Smooth muscle cell (in vitro differentiated cells): ENCODE data around the gene VCL. TPM values are rescaled to one million over a fixed set of nuclear protein-coding genes. Genes with fewer than 3 reads are reported as not detected.

Experiments used
- DNase-seq: peaks from one replicate; lab custom pipeline; 2025; ENCODE audit not compliant: unreplicated experiment; lab: John Stamatoyannopoulos, UW
- H2AFZ ChIP-seq: fragments of 200-600 bp; sonication (generic); 2 replicates; pipeline ENCODE4 v1.6.0; 2016; ENCODE audit warnings: antibody characterized with exemption, low read depth, mild to moderate bottlenecking
- H3F3A ChIP-seq: fragments of 200-600 bp; sonication (generic); 2 replicates; pipeline ENCODE4 v1.6.0; 2017; ENCODE audit warnings: antibody characterized with exemption, low read depth
- H3K27ac ChIP-seq: fragments of 200-600 bp; sonication (generic); 2 replicates; pipeline ENCODE4 v1.5.1; 2016; ENCODE audit warnings: low read depth, mild to moderate bottlenecking
- H3K27me3 ChIP-seq: fragments of 200-600 bp; sonication (generic); 2 replicates; pipeline ENCODE4 v1.6.1; 2016; ENCODE audit warnings: low read depth, mild to moderate bottlenecking
- H3K36me3 ChIP-seq: fragments of 200-600 bp; sonication (generic); 2 replicates; pipeline ENCODE4 v1.5.1; 2016; ENCODE audit warnings: low read depth
- H3K4me1 ChIP-seq: fragments of 200-600 bp; sonication (generic); 2 replicates; pipeline ENCODE4 v1.5.1; 2016; ENCODE audit warnings: low read depth
- H3K4me2 ChIP-seq: fragments of 200-600 bp; sonication (generic); 2 replicates; pipeline ENCODE4 v1.6.0; 2016; ENCODE audit warnings: mild to moderate bottlenecking
- H3K4me3 ChIP-seq: fragments of 200-600 bp; sonication (generic); 2 replicates; pipeline ENCODE4 v1.5.1; 2016; ENCODE audit warnings: mild to moderate bottlenecking
- H3K79me2 ChIP-seq: fragments of 200-600 bp; sonication (generic); 2 replicates; pipeline ENCODE4 v1.6.0; 2016; ENCODE audit warnings: low read depth, mild to moderate bottlenecking
- H3K9ac ChIP-seq: fragments of 200-600 bp; sonication (generic); 2 replicates; pipeline ENCODE4 v1.6.0; 2016; ENCODE audit warnings: low read depth
- H3K9me3 ChIP-seq: fragments of 200-600 bp; sonication (generic); replicated peaks from 2 replicates; pipeline ENCODE4 v1.5.1; 2016; ENCODE audit warnings: low read depth
- H4K20me1 ChIP-seq: fragments of 200-600 bp; sonication (generic); 2 replicates; pipeline ENCODE4 v1.6.0; 2016; ENCODE audit warnings: low read depth
- CTCF ChIP-seq: fragments of 200-600 bp; sonication (generic); IDR thresholded peaks from 2 replicates; pipeline ENCODE4 v1.5.1; 2017; ENCODE audit warnings: borderline replicate concordance, mild to moderate bottlenecking, antibody characterized with exemption; ENCODE audit not compliant: insufficient read depth, poor library complexity, severe bottlenecking
- WGBS: methylation state at CpG from one replicate; pipeline ENCODE4 v1.1.7; 2016; ENCODE audit warnings: low lambda C conversion rate; 5-methylcytosine and 5-hydroxymethylcytosine counted together
- polyA plus RNA-seq: library from polyadenylated mRNA; unstranded; fragments of >200 nt; fragmentation: Nextera tagmentation; extraction: Ambion mirVana; gene quantifications from 2 replicates; pipeline ENCODE4 v1.2.1, GENCODE V29; 2016
- total RNA-seq: library from RNA; depleted of rRNA; stranded (reverse); fragments of >200 nt; gene quantifications from 2 replicates; pipeline ENCODE4 v1.2.3, GENCODE V29; 2014

VCL gene
- total and polyA plus RNA-seq, 2 experiments from 2014 or later, result 128 to 187 TPM

GRCh38 chr10:73975388-73975787 lies 22.5 kb upstream of the VCL start:
- no peaks in the 10 kb centered on the region for H3K4me1 ChIP-seq
- H3F3A ChIP-seq, result no peaks in the 10 kb centered on the region
- H3K36me3 ChIP-seq, result no peaks in the 10 kb centered on the region
- DNase-seq, result no peak
- H2AFZ ChIP-seq, result no peak overlapping the region
- H4K20me1 ChIP-seq, result no peaks in the 10 kb centered on the region
- H3K27me3 ChIP-seq, result no peaks in the 10 kb centered on the region
- TF ChIP-seq CTCF, result no peak
- WGBS, result 95% methylated on average over 4 of the region's 4 CpGs
- no peak overlapping the region for H3K4me2 ChIP-seq
- H3K9me3 ChIP-seq, result no peaks in the 10 kb centered on the region
- H3K9ac ChIP-seq, result no peak overlapping the region
- H3K79me2 ChIP-seq, result no peaks in the 10 kb centered on the region
- no peak overlapping the region for H3K27ac ChIP-seq
- H3K4me3 ChIP-seq, result no peak overlapping the region

- Histone ChIP-seq H3K4me1 (no peaks in the 10 kb centered on the region), H3K4me3 (no peak overlapping the region), H3F3A (no peaks in the 10 kb centered on the region), H3K4me2 (no peak overlapping the region), H3K9me3 (no peaks in the 10 kb centered on the region), H3K27ac (no peak overlapping the region), H2AFZ (peak overlapping the region; percentile 33), H4K20me1 (no peaks in the 10 kb centered on the region), H3K9ac (no peak overlapping the region), H3K27me3 (no peaks in the 10 kb centered on the region), H3K79me2 (no peaks in the 10 kb centered on the region), H3K36me3 (no peaks in the 10 kb centered on the region)
- DNase-seq, result no peak
- no peak for TF ChIP-seq CTCF
- WGBS, result 77% methylated on average over 4 of the region's 4 CpGs
Measured at GRCh38 chr10:73979141-73979808, 18.6 kb upstream of the VCL start.

- no peak overlapping the region for H3K4me3 ChIP-seq
- no peaks in the 10 kb centered on the region for H3K79me2 ChIP-seq
- DNase-seq, result no peak
- H3K9ac ChIP-seq, result no peak overlapping the region
- H3K27me3 ChIP-seq, result no peaks in the 10 kb centered on the region
- H3K4me2 ChIP-seq, result no peak overlapping the region
- WGBS, result 89% methylated on average over 4 of the region's 4 CpGs
- no peaks in the 10 kb centered on the region for H4K20me1 ChIP-seq
- H3K36me3 ChIP-seq, result no peaks in the 10 kb centered on the region
- H3F3A ChIP-seq, result no peaks in the 10 kb centered on the region
- H3K4me1 ChIP-seq, result no peaks in the 10 kb centered on the region
- no peak for TF ChIP-seq CTCF
- H2AFZ ChIP-seq, result peak overlapping the region; percentile 33
- H3K27ac ChIP-seq, result no peak overlapping the region
- no peaks in the 10 kb centered on the region for H3K9me3 ChIP-seq
Measured at GRCh38 chr10:73979809-73980433, 18.0 kb upstream of the VCL start.

GRCh38 chr10:73981812-73982211 lies 16.1 kb upstream of the VCL start:
- Histone ChIP-seq H3K79me2 (no peaks in the 10 kb centered on the region), H4K20me1 (no peaks in the 10 kb centered on the region), H3K27ac (no peak overlapping the region), H3F3A (no peaks in the 10 kb centered on the region), H3K27me3 (no peaks in the 10 kb centered on the region), H3K9ac (no peak overlapping the region), H3K4me2 (no peak overlapping the region), H3K9me3 (no peaks in the 10 kb centered on the region), H2AFZ (no peak overlapping the region), H3K4me3 (no peak overlapping the region), H3K4me1 (no peaks in the 10 kb centered on the region), H3K36me3 (no peaks in the 10 kb centered on the region)
- no peak for DNase-seq
- 84% methylated on average over 3 of the region's 3 CpGs for WGBS
- no peak for TF ChIP-seq CTCF
